ENCODE results near the gene LRBA.

GRCh38 chr4:150343796-150344195 is 671.3 kb downstream of the LRBA start:
- TF ChIP-seq POLR2A (IDR thresholded peaks at IDR 0.05) (no peak), CTCF (IDR thresholded peaks at IDR 0.05) (no peak)

All from ovary (tissue), 3 donors.